T follicular helper cell (primary cell): ENCODE data around the gene XYLT1.

Source experiments
- DNase-seq: peaks from one replicate; pipeline ENCODE4 v3.0.0-alpha.2; 2020; ENCODE audit warnings: low read depth

Gene XYLT1

GRCh38 chr16:17252701-17253100 lies 218.1 kb downstream of the XYLT1 start:
- DNase-seq, result no peak

GRCh38 chr16:17252064-17252463 lies 218.7 kb downstream of the XYLT1 start:
- DNase-seq, result no peak

- no peak for DNase-seq
Measured at GRCh38 chr16:17251496-17251895, 219.3 kb downstream of the XYLT1 start.

- DNase-seq, result no peak
Measured at GRCh38 chr16:17246974-17247732, 223.6 kb downstream of the XYLT1 start.

- no peak for DNase-seq
Measured at GRCh38 chr16:17246268-17246885, 224.4 kb downstream of the XYLT1 start.

GRCh38 chr16:17245776-17246175 lies 225.0 kb downstream of the XYLT1 start:
- DNase-seq, result no peak

GRCh38 chr16:17244872-17245551 lies 225.7 kb downstream of the XYLT1 start:
- no peak for DNase-seq

- no peak for DNase-seq
Measured at GRCh38 chr16:17241264-17241835, 229.4 kb downstream of the XYLT1 start.

GRCh38 chr16:17238285-17239028 lies 232.3 kb downstream of the XYLT1 start:
- DNase-seq, result no peak

GRCh38 chr16:17237350-17237944 lies 233.3 kb downstream of the XYLT1 start:
- DNase-seq, result no peak

GRCh38 chr16:17235147-17235815 lies 235.5 kb downstream of the XYLT1 start:
- DNase-seq, result no peak

- DNase-seq, result no peak
Measured at GRCh38 chr16:17233318-17234002, 237.3 kb downstream of the XYLT1 start.

GRCh38 chr16:17232487-17232886 lies 238.3 kb downstream of the XYLT1 start:
- no peak for DNase-seq

- no peak for DNase-seq
Measured at GRCh38 chr16:17231972-17232371, 238.8 kb downstream of the XYLT1 start.

- no peak for DNase-seq
Measured at GRCh38 chr16:17230932-17231581, 239.7 kb downstream of the XYLT1 start.

GRCh38 chr16:17229766-17230165 lies 241.0 kb downstream of the XYLT1 start:
- DNase-seq, result no peak

GRCh38 chr16:17229131-17229530 lies 241.6 kb downstream of the XYLT1 start:
- no peak for DNase-seq

GRCh38 chr16:17228708-17229055 lies 242.1 kb downstream of the XYLT1 start:
- no peak for DNase-seq

GRCh38 chr16:17228048-17228707 lies 242.6 kb downstream of the XYLT1 start:
- no peak for DNase-seq
